AG09309 (cell line): Measurements from ENCODE around the gene GNA14.
"Not testable (repeated sequence)": the region's sequence is repeated elsewhere in the genome, so short reads cannot be mapped to it uniquely, and the experiment has no call there.

Experiments used
- DNase-seq: peaks from one replicate; pipeline ENCODE4 v3.0.0-alpha.2; 2010; ENCODE audit warnings: low read depth
- H3K4me3 ChIP-seq: 2 replicates; pipeline ENCODE4 v1.5.1; 2011; ENCODE audit warnings: mild to moderate bottlenecking, low read depth, low read length, moderate library complexity; ENCODE audit not compliant: control insufficient read depth
- CTCF ChIP-seq: IDR thresholded peaks from 2 replicates; pipeline ENCODE4 v1.5.1; 2011; ENCODE audit warnings: mild to moderate bottlenecking, low read depth, low read length, inconsistent platforms; ENCODE audit not compliant: insufficient read depth, control insufficient read depth; ENCODE audit errors: missing control alignments

GNA14 gene

GRCh38 chr9:77449240-77450084 is 198.7 kb downstream of the GNA14 start:
- DNase-seq = peak; percentile 25
- no peak overlapping the region for H3K4me3 ChIP-seq
- no peak for TF ChIP-seq CTCF

GRCh38 chr9:77447646-77448045 is 200.5 kb downstream of the GNA14 start:
- no peak overlapping the region for H3K4me3 ChIP-seq
- TF ChIP-seq CTCF = no peak
- no peak for DNase-seq

GRCh38 chr9:77442436-77442835 is 205.7 kb downstream of the GNA14 start:
- no peak overlapping the region for H3K4me3 ChIP-seq
- DNase-seq = no peak
- no peak for TF ChIP-seq CTCF

GRCh38 chr9:77441124-77441523 is 207.0 kb downstream of the GNA14 start:
- DNase-seq, H3K4me3 ChIP-seq: not testable (repeated sequence)

- TF ChIP-seq CTCF = no peak
- H3K4me3 ChIP-seq = peak overlapping the region; percentile 35
- DNase-seq = no peak
These were observed 208.1 kb downstream of the GNA14 start for GRCh38 chr9:77440057-77440456.

- no peak for DNase-seq
- TF ChIP-seq CTCF = no peak
- H3K4me3 ChIP-seq = no peak overlapping the region
These were observed 209.5 kb downstream of the GNA14 start for GRCh38 chr9:77438653-77439052.

GRCh38 chr9:77435688-77436087 is 212.4 kb downstream of the GNA14 start:
- no peak overlapping the region for H3K4me3 ChIP-seq
- no peak for DNase-seq

More at GRCh38 chr9:77435688-77436087, 212.4 kb downstream of the GNA14 start:
- no peak for TF ChIP-seq CTCF
